ENCODE results near the gene CCDC102A. TPM values are rescaled to one million over a fixed set of nuclear protein-coding genes. Genes with fewer than 3 reads are reported as not detected.

CCDC102A gene
- total RNA-seq, 1 experiment from 2014 or later, result 5.2 TPM

- TF ChIP-seq, protein P1, sequence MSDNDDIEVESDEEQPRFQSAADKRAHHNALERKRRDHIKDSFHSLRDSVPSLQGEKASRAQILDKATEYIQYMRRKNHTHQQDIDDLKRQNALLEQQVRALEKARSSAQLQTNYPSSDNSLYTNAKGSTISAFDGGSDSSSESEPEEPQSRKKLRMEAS (CRISPR knock-in tag; IDR thresholded peaks at IDR 0.05), result no peak
- TF ChIP-seq, protein P2, sequence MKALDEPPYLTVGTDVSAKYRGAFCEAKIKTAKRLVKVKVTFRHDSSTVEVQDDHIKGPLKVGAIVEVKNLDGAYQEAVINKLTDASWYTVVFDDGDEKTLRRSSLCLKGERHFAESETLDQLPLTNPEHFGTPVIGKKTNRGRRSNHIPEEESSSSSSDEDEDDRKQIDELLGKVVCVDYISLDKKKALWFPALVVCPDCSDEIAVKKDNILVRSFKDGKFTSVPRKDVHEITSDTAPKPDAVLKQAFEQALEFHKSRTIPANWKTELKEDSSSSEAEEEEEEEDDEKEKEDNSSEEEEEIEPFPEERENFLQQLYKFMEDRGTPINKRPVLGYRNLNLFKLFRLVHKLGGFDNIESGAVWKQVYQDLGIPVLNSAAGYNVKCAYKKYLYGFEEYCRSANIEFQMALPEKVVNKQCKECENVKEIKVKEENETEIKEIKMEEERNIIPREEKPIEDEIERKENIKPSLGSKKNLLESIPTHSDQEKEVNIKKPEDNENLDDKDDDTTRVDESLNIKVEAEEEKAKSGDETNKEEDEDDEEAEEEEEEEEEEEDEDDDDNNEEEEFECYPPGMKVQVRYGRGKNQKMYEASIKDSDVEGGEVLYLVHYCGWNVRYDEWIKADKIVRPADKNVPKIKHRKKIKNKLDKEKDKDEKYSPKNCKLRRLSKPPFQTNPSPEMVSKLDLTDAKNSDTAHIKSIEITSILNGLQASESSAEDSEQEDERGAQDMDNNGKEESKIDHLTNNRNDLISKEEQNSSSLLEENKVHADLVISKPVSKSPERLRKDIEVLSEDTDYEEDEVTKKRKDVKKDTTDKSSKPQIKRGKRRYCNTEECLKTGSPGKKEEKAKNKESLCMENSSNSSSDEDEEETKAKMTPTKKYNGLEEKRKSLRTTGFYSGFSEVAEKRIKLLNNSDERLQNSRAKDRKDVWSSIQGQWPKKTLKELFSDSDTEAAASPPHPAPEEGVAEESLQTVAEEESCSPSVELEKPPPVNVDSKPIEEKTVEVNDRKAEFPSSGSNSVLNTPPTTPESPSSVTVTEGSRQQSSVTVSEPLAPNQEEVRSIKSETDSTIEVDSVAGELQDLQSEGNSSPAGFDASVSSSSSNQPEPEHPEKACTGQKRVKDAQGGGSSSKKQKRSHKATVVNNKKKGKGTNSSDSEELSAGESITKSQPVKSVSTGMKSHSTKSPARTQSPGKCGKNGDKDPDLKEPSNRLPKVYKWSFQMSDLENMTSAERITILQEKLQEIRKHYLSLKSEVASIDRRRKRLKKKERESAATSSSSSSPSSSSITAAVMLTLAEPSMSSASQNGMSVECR (CRISPR knock-in tag; IDR thresholded peaks at IDR 0.05; ENCODE audit: borderline replicate concordance), result no peak
- TF ChIP-seq USF2 (CRISPR knock-in tag; IDR thresholded peaks at IDR 0.05) (no peak), HMGXB4 (CRISPR knock-in tag; IDR thresholded peaks at IDR 0.05) (no peak), ZNF512 (CRISPR knock-in tag; IDR thresholded peaks at IDR 0.05; ENCODE audit: borderline replicate concordance) (no peak), USF1 (CRISPR knock-in tag; IDR thresholded peaks at IDR 0.05) (no peak), PRDM15 (CRISPR knock-in tag; IDR thresholded peaks at IDR 0.05) (no peak), CREM (CRISPR knock-in tag; IDR thresholded peaks at IDR 0.05) (no peak), NR1H2 (CRISPR knock-in tag; IDR thresholded peaks at IDR 0.05) (no peak), ATF1 (CRISPR knock-in tag; IDR thresholded peaks at IDR 0.05) (no peak)
- TF ChIP-seq, protein P3, sequence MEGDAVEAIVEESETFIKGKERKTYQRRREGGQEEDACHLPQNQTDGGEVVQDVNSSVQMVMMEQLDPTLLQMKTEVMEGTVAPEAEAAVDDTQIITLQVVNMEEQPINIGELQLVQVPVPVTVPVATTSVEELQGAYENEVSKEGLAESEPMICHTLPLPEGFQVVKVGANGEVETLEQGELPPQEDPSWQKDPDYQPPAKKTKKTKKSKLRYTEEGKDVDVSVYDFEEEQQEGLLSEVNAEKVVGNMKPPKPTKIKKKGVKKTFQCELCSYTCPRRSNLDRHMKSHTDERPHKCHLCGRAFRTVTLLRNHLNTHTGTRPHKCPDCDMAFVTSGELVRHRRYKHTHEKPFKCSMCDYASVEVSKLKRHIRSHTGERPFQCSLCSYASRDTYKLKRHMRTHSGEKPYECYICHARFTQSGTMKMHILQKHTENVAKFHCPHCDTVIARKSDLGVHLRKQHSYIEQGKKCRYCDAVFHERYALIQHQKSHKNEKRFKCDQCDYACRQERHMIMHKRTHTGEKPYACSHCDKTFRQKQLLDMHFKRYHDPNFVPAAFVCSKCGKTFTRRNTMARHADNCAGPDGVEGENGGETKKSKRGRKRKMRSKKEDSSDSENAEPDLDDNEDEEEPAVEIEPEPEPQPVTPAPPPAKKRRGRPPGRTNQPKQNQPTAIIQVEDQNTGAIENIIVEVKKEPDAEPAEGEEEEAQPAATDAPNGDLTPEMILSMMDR (IDR thresholded peaks at IDR 0.05), result no peak
- TF ChIP-seq, protein P4, sequence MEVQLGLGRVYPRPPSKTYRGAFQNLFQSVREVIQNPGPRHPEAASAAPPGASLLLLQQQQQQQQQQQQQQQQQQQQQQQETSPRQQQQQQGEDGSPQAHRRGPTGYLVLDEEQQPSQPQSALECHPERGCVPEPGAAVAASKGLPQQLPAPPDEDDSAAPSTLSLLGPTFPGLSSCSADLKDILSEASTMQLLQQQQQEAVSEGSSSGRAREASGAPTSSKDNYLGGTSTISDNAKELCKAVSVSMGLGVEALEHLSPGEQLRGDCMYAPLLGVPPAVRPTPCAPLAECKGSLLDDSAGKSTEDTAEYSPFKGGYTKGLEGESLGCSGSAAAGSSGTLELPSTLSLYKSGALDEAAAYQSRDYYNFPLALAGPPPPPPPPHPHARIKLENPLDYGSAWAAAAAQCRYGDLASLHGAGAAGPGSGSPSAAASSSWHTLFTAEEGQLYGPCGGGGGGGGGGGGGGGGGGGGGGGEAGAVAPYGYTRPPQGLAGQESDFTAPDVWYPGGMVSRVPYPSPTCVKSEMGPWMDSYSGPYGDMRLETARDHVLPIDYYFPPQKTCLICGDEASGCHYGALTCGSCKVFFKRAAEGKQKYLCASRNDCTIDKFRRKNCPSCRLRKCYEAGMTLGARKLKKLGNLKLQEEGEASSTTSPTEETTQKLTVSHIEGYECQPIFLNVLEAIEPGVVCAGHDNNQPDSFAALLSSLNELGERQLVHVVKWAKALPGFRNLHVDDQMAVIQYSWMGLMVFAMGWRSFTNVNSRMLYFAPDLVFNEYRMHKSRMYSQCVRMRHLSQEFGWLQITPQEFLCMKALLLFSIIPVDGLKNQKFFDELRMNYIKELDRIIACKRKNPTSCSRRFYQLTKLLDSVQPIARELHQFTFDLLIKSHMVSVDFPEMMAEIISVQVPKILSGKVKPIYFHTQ (CRISPR knock-in tag; IDR thresholded peaks at IDR 0.05), result no peak
Measured at GRCh38 chr16:57505169-57505568, 31.2 kb downstream of the CCDC102A start (continued).

Data from WTC11 (cell line).